Measurements from ENCODE around the gene DUSP18.

Gene DUSP18

GRCh38 chr22:30654361-30654760 is 13.3 kb downstream of the DUSP18 start:
- no peak overlapping the region for H3K4me2 ChIP-seq (ENCODE audit: insufficient read depth, low read length)
- DNase-seq (no peak), ATAC-seq (ENCODE audit: insufficient read depth, low read depth) (no peak)
- H3K4me1 ChIP-seq (ENCODE audit: insufficient read depth, low read length), result no peaks in the 10 kb centered on the region
- H3K79me2 ChIP-seq (ENCODE audit: insufficient read depth, low read length), result no peaks in the 10 kb centered on the region
- no peak overlapping the region for H2AFZ ChIP-seq (ENCODE audit: low read depth, low read length)
- no peak overlapping the region for H3K27ac ChIP-seq (ENCODE audit: low read length)
- no peak for TF ChIP-seq EZH2 (IDR thresholded peaks at IDR 0.05; ENCODE audit: borderline replicate concordance, low read depth, low read length, severe bottlenecking)
- no peak for TF ChIP-seq CTCF (IDR thresholded peaks at IDR 0.05; ENCODE audit: borderline replicate concordance, extremely low read depth, low read length, poor library complexity, severe bottlenecking)
- H3K9me3 ChIP-seq (ENCODE audit: insufficient read depth, low read length, severe bottlenecking), result no peaks in the 10 kb centered on the region
- no peak overlapping the region for H3K4me3 ChIP-seq (ENCODE audit: low read depth in 1 of 2, low read length in 2 of 2)
- no peaks in the 10 kb centered on the region for H4K20me1 ChIP-seq (ENCODE audit: insufficient read depth, low read length)
- no peaks in the 10 kb centered on the region for H3K27me3 ChIP-seq (ENCODE audit: insufficient read depth, low read length, poor library complexity)
- no peaks in the 10 kb centered on the region for H3K36me3 ChIP-seq (ENCODE audit: insufficient read depth, low read length)
- no peak overlapping the region for H3K9ac ChIP-seq (ENCODE audit: low read depth, low read length)

GRCh38 chr22:30652852-30653251 is 14.8 kb downstream of the DUSP18 start:
- Histone ChIP-seq H3K4me3 (ENCODE audit: low read depth in 1 of 2, low read length in 2 of 2) (no peak overlapping the region), H3K9ac (ENCODE audit: low read depth, low read length) (no peak overlapping the region), H3K4me2 (ENCODE audit: insufficient read depth, low read length) (no peak overlapping the region), H3K9me3 (ENCODE audit: insufficient read depth, low read length, severe bottlenecking) (no peaks in the 10 kb centered on the region), H3K27ac (ENCODE audit: low read length) (no peak overlapping the region), H3K79me2 (ENCODE audit: insufficient read depth, low read length) (no peaks in the 10 kb centered on the region), H3K27me3 (ENCODE audit: insufficient read depth, low read length, poor library complexity) (no peaks in the 10 kb centered on the region), H2AFZ (ENCODE audit: low read depth, low read length) (no peak overlapping the region), H4K20me1 (ENCODE audit: insufficient read depth, low read length) (no peaks in the 10 kb centered on the region), H3K36me3 (ENCODE audit: insufficient read depth, low read length) (no peaks in the 10 kb centered on the region), H3K4me1 (ENCODE audit: insufficient read depth, low read length) (no peaks in the 10 kb centered on the region)
- DNase-seq, result no peak
- no peak for ATAC-seq (ENCODE audit: insufficient read depth, low read depth)
- TF ChIP-seq CTCF (IDR thresholded peaks at IDR 0.05; ENCODE audit: borderline replicate concordance, extremely low read depth, low read length, poor library complexity, severe bottlenecking) (no peak), EZH2 (IDR thresholded peaks at IDR 0.05; ENCODE audit: borderline replicate concordance, low read depth, low read length, severe bottlenecking) (no peak)

GRCh38 chr22:30650508-30651116 is 17.1 kb downstream of the DUSP18 start:
- Histone ChIP-seq H3K79me2 (ENCODE audit: insufficient read depth, low read length) (no peaks in the 10 kb centered on the region), H3K4me1 (ENCODE audit: insufficient read depth, low read length) (no peaks in the 10 kb centered on the region), H3K9ac (ENCODE audit: low read depth, low read length) (no peak overlapping the region), H3K27ac (ENCODE audit: low read length) (no peak overlapping the region), H3K4me3 (ENCODE audit: low read depth in 1 of 2, low read length in 2 of 2) (no peak overlapping the region), H3K4me2 (ENCODE audit: insufficient read depth, low read length) (no peak overlapping the region), H3K36me3 (ENCODE audit: insufficient read depth, low read length) (no peaks in the 10 kb centered on the region), H4K20me1 (ENCODE audit: insufficient read depth, low read length) (no peaks in the 10 kb centered on the region), H2AFZ (ENCODE audit: low read depth, low read length) (no peak overlapping the region), H3K9me3 (ENCODE audit: insufficient read depth, low read length, severe bottlenecking) (no peaks in the 10 kb centered on the region), H3K27me3 (ENCODE audit: insufficient read depth, low read length, poor library complexity) (no peaks in the 10 kb centered on the region)
- ATAC-seq (ENCODE audit: insufficient read depth, low read depth) (no peak), DNase-seq (no peak)
- no peak for TF ChIP-seq EZH2 (IDR thresholded peaks at IDR 0.05; ENCODE audit: borderline replicate concordance, low read depth, low read length, severe bottlenecking)
- TF ChIP-seq CTCF (IDR thresholded peaks at IDR 0.05; ENCODE audit: borderline replicate concordance, extremely low read depth, low read length, poor library complexity, severe bottlenecking), result no peak
